NCI-H2107 treated with DMSO at 0.1 percent for 48 hours (cell line): ENCODE data around the gene CNOT11.
A peak's percentile ranks its signal among the peaks of the same experiment; 100 is the strongest.
"Not testable (repeated sequence)": the region's sequence is repeated elsewhere in the genome, so short reads cannot be mapped to it uniquely, and the experiment has no call there.

Experiments
- DNase-seq: peaks from one replicate; lab custom pipeline; 2025; ENCODE audit not compliant: unreplicated experiment; lab: John Stamatoyannopoulos, UW

CNOT11 gene

DNA sequence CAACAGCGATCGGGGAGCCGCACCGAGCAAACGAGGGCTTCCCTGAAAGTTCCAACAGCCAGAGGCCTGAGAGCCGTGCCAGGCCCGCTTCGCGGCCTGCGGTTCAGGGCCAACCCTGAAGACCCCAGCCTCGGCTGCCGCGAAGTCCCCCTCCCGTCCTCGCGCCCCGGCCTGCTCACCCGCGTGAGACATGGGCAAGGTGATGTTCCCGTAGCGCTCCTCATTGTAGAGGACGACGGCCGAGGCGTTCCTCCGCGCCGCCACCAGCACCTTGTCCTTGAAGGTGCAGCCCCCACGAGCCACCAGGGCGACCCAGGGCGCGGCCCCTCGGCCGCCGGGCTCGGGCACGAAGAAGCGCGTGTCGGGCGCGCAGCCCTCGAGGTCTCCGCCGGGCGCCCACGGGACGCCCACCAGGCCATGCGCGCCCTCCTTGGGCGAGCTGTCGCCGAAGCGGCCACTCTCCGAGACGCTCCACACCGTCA lies 55.3 kb downstream of the CNOT11 start:
- no peak for DNase-seq

- DNase-seq: peak; percentile 37
Observed at GRCh38 chr2:101308432-101309210, 55.9 kb downstream of the CNOT11 start, which contains the start of gene RNF149. RNF149 (minus strand) TSS chr2:101308701; CDS start chr2:101308588, 113 bp downstream.

- DNase-seq: no peak
Observed at GRCh38 chr2:101310090-101310833, 57.6 kb downstream of the CNOT11 start.

DNA sequence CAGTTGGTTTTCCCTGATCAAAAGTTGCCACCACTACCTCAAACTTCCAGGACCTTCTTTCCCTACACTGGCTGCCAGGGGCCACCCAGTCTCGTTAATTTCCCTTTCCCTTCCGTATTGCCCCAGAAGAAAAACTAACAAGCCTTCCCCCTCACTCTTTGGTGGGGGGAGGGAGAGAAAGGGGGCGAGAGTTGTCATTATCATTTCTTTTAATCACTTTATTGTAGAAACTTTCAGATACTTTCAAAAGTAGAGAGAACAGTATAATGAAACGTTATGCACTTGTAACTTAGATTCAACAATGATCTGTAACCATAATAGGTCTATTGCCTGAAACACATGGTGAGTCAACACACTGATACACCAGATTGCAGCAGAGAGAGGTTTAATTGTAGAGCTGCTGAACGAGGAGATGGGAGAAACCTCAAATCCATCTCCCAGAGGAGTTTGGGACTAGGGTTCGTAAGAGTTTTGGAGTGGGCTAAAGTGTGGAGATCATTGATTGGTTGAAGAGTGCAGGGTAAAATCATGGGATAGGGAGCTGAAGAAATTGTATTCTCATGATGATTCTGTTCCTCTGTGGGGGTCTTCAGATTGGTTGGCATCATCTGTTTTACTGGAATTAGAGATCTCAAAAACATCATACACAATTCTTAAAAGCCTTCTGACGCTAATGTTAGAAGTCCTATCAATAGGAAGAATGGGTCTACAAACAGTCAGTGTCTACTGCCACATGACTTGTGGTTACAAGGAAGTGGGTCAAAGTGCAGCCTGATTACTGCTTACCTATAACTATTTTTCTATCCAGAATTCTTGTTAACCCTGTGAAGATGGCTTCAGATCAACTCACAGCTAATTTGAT lies 58.4 kb downstream of the CNOT11 start:
- DNase-seq: no peak

- no peak for DNase-seq
Observed at GRCh38 chr2:101311696-101312017, 59.0 kb downstream of the CNOT11 start.

DNA sequence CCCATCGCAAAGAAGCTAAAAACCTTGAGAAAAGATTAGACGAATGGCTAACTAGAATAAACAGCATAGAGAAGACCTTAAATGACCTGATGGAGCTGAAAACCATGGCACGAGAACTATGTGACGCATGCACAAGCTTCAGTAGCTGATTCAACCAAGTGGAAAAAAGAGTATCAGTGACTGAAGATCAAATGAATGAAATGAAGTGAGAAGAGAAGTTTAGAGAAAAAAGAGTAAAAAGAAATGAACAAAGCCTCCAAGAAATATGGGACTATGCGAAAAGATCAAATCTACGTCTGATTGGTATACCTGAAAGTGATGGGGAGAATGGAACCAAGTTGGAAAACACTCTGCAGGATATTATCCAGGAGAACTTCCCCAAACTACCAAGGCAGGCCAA lies 63.9 kb downstream of the CNOT11 start:
- not testable (repeated sequence) for DNase-seq
